Esophagus mucosa (tissue), 1 donor: ENCODE results near the gene CNNM4. TPM values are rescaled to one million over a fixed set of nuclear protein-coding genes. Genes with fewer than 3 reads are reported as not detected.
"Not testable (repeated sequence)": the region's sequence is repeated elsewhere in the genome, so short reads cannot be mapped to it uniquely, and the experiment has no call there.

Source experiments
- ATAC-seq: fragments of 200-7000 bp; cut with Tn5 transposase; one replicate; pipeline ENCODE4 v1.9.1; 2020
- total RNA-seq: library from RNA; stranded (reverse); gene quantifications from one replicate; pipeline ENCODE4 v1.2.4, GENCODE V29; 2023
- donor health status: DM: yes; HTN: yes; CAD: no.

CNNM4 gene
- total RNA-seq, 1 donor from 2014 or later = 9.3 TPM

DNA sequence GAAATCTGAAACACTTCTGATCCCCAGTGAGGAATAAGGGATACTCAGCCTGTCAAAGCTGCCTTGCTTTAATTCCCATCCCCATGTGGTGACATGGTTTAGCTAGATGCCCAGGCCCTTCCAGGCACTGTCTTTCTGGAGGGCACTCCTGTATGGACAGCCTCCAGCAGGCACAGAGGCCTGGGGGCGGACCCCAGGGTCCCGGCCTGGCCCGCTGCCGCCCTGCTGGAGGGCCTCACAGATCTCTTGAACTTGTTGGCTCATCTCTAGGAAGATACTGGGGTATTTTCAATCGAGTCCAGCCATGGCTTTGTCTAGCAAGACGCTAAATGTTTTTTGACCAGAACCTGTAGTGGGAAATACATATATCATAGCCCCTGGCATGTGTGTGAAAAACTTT lies 34.4 kb downstream of the CNNM4 start:
- ATAC-seq = no peak

GRCh38 chr2:96796497-96796896 lies 35.8 kb downstream of the CNNM4 start:
- ATAC-seq = not testable (repeated sequence)

GRCh38 chr2:96797066-96797625 lies 36.4 kb downstream of the CNNM4 start:
- no peak for ATAC-seq

DNA sequence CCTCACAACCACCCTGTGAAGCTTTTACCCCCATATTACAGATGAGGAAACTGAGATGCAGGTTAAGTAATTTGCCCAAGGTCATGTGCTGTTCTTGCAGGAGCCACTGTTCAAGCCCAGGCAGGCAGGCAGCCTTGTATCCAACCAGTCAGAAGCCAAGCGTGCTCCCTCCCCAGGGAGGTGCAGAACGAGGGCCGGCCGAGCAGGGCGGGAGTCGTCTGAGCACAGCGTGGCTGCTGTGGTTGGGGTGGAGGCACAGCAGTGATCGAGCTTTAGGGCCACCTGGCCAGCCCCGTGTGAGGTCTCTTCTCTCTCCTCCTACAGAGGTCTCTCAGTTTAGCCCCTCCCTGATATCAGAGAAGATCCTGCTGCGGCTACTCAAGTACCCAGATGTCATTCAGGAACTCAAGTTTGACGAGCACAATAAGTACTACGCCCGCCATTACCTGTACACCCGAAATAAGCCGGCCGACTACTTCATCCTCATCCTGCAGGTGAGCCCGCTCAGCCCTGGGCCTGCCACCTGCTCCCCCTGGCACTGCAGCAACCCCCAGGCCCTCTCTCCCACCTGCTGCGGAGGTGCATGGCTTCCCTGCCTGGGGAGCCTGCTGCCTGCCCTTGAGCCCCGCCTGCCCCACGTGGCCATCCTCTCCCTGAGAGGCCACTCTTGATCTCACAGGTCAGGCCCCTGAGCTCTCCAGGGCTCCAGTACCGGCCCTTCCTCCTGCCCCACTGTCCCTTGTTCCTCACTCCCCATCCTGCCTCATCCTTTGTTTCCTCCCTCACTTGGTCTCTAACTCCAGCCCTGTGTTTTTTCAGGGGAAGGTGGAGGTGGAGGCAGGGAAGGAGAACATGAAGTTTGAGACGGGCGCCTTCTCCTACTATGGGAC lies 38.3 kb downstream of the CNNM4 start:
- peak; percentile 58 for ATAC-seq

DNA sequence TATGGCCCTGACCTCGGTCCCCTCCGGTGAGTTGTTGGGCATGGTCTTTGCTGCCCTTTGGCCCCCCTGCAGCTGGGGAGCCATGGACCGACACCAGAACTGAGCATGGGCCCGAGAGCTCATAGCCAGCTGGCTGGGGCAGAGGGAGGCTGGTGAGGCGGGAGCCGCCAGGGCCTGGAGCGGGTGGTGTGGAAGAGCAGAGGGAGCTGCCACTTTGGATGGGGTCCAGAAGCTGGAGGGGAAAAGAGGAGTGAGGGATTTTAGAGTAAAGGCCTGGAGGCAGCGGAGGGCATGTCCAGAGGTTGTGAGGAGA lies 38.9 kb downstream of the CNNM4 start:
- ATAC-seq = no peak

DNA sequence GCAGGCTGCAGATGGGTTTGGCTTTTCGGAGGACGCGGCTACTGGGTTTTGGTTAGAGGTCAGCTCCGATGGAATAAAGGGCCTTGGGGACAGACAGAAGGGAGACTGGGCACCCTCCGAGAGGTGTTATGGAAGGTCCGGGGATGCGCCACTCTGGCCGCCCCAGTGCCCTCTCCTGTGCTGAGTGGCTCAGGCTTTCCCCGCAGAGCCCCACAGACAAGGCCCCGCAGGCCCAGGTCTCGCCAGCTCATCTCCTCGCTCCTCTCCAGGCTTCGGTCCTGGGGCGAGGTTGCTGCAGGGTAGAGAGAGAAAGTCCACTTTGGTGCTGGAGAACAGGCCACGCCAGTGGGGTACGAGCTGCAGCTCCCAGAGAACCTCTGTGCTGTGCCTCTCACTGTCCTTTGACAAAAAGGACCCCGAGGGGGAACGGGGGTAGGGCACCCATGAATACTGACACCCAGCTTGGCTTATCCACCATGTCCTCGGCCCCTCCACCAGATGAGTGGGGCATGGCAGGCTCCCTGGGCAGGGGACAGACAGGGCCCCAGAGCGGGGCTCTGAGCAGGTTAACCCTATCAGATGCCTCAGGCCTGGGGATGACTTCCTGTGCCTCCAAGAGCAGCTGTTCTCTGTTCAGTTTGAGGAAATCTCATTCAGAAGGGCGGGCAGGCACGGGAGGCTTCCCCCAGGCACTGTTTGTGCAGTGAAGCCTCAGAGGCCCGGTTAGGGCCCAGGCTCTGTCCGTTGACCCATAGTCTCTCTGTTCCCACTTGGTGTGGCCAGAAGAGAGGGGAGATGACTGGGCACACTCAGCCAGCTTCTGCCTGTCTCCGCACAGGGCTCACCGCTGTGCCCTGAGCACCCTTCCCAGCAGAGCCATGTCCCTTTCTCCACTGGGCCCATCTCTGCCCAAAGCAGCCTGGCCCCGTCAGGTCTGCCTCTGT lies 39.6 kb downstream of the CNNM4 start:
- ATAC-seq = peak; percentile 28

DNA sequence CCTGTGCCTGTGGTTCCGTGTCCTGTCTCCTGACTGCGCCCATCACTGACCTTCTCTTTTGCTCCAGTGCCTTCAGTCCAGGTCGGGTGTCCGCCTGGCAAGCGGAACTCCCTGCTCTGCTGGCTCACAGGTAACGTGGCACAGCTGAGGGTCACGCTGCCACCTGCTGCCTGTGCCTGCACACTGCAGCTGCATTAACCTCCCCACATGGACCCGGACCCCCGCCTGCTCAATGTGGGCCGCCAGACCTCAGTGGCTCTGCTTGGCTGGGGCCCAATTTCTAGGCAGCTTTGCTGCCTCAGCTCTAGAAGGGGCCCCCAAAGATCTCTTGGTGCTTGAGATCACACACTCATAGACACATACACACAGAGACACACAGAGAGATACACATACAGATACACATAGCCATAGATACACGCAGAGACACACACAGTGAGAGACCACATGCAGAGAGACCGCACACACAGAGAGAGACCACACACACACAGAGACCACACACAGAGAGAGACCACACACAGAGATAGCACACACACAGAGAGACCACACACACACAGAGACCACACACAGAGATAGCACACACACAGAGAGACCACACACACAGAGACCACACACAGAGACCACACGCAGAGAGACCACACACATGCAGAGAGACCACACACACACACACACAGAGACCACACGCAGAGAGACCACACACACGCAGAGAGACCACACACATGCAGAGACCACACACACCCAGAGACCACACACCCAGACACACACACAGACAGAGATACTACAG lies 40.5 kb downstream of the CNNM4 start:
- ATAC-seq = peak; percentile 90

DNA sequence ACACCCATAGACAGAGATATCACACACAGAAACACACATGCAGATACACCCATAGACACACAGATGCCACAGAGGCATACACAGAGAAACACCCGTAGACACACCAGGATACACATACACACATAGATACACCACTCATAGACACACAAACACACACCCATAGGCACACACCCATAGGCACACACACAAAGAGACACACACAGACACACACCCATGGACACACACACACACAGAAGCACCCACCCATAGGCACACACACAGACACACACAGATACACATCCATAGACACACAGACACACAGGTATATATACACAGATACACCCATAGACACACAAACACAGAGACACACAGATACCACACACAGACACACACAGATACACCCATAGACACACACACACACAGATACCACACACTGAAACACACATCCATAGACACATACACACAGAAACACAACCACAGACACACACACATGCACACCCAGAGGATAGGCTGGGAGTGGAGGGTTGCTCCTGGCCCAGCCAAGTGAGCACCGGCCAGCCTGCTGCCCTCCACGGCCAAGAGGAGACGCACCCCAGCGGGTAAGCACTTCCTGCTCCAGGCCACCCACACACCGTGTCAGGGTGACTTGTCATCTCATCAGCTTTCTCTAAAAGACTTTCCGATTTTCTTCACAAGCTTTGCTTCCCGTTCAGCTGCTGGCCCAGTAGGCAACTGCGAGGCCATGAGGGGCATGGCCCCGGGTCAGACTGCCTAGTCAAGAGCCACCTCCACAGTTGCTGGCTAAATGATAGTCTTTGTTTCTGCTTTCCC lies 41.3 kb downstream of the CNNM4 start:
- ATAC-seq = no peak

GRCh38 chr2:96802721-96803120 lies 42.0 kb downstream of the CNNM4 start:
- no peak for ATAC-seq

- no peak for ATAC-seq
These were observed 44.3 kb downstream of the CNNM4 start for GRCh38 chr2:96804986-96805385.

- not testable (repeated sequence) for ATAC-seq
These were observed 45.2 kb downstream of the CNNM4 start for GRCh38 chr2:96805946-96806345.

DNA sequence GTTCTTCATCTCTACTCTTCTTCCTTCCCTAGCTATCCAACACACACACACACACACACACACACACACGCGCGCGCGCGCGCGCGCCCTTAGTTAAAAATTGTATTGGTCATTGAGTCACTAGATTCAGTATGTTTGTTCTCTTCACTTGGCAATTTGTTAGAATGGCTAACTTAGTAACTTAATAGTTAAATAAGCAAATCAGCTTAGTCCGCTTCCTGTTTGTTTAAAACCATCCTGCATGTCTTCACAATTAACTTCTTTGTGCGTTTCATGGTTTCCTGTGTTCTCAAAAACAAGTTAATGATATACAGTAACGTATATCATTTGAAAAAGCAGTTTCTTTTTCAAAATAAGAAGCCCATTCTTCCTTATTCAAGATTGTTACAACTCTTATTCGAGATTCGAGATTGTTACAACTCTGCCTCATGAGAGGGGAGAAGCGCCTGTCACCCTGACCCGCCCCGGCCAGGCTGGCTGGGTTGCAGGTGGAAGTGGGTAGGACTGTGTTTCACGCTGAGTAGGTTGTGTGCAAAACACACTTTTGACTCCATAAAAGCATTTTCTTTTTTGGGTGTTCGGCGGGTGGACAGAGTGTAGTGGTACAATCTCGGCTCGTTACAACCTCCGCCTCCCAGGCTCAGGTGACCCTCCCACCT lies 45.9 kb downstream of the CNNM4 start:
- no peak for ATAC-seq

GRCh38 chr2:96807127-96807471 lies 46.4 kb downstream of the CNNM4 start:
- no peak for ATAC-seq

- ATAC-seq = peak; percentile 58
These were observed 47.6 kb downstream of the CNNM4 start for GRCh38 chr2:96808176-96808837.

DNA sequence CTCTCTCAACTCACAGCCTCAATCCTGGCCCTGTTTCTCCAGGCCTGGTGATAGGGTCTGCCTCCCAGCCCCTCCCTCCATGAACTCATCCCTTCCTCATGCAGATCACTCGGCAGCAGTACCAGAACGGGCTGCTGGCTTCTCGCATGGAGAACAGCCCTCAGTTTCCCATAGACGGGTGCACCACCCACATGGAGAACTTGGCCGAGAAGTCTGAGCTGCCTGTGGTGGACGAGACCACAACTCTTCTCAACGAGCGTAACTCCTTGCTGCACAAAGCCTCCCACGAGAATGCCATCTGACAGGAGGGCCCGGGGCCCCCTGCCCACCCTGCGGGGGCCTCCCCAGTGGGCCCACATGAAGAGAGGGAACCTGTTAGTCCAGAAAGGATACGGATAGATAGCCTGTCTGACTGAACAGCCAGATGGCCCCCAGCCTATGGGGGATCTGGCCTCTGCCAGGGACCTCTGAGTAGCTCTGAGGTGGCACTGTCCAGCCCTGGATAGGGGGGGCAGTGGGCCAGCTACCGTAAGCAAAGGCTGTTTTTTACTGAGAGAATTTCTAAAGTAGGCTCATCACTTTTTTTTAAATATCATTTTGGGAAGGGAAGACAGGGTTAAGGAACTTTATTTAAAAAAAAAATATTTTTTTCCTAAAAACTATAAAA lies 48.6 kb downstream of the CNNM4 start:
- peak; percentile 23 for ATAC-seq

DNA sequence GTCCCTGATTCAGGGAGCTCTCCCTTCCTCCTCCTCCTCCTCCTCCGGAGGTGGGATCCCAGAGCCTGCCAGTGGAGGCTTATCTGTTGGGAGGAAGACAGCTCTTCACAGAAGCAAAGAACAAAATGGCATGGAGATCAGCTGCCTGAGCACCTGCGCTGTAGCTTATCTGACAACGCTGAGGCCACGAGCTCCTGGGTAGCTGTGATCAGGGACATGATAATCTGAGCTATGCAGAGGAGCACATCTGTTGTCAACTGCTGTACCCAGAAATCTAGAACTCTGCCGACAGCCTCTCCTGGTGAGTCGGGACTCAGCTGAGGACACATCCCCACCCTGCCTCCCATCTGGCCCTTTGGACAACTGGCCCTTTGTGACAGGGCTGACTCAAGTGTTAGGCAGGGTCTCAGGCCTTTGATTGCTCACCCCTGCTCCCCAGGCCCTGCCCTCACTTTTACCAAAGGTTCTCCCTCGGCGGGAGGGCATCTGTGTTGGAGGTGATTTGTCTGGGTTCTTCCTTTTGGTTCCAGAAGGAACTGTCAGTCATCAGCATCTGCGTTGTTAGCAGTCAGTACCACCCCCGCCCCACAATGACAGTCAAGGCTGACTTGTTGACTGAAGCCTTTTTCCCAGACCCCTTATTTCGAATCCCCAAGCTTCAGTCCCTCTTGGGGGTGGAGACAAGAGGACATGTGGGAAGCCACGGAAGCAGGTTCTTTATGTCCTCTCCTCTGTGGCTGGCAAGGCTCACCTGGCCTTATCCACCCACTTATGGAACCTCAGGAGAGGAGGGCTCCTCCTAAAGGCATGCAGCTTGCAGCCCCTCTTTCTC lies 49.5 kb downstream of the CNNM4 start:
- ATAC-seq = no peak

DNA sequence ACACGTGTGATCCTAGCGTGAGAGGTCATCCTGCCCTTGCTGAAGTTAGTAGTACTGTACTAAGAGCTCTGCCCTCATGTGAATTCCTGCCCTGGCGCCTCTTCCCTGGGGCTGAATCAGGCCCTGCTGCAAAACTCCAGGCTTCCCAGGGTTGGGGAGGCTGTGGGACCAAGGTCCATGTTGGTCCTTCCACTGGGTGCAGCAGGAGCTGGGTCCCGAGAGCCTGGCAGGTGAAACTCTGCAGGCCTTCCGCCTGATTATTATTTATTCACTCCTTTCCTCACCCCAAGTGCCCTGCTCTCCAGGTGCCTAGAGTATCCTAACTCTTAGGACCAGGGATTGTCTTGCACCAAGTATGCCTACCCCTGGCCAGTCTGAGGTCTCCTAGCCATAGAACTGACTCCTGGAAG lies 50.1 kb downstream of the CNNM4 start:
- ATAC-seq = no peak

- no peak for ATAC-seq
These were observed 51.2 kb downstream of the CNNM4 start for GRCh38 chr2:96811917-96812316.

GRCh38 chr2:96813656-96814055 lies 53.0 kb downstream of the CNNM4 start:
- ATAC-seq = no peak
